Nephron (organoid): ENCODE results near the gene WNT3.

Experiments used
- H3K27ac Mint-ChIP-seq, 3 experiments: 2 replicates each; pipeline ENCODE4 v1.8.0; 2020; ENCODE audit warnings: mixed read lengths in 3 of 3, mild to moderate bottlenecking in 2 of 3, moderate library complexity in 1 of 3
- H3K27me3 Mint-ChIP-seq: 2 replicates; pipeline ENCODE4 v1.8.0; 2021; ENCODE audit warnings: low read depth, mild to moderate bottlenecking, moderate library complexity, mixed read lengths
- H3K36me3 Mint-ChIP-seq: 2 replicates; pipeline ENCODE4 v1.8.0; 2020; ENCODE audit warnings: low read depth, mixed read lengths
- H3K4me1 Mint-ChIP-seq: 2 replicates; pipeline ENCODE4 v1.8.0; 2020; ENCODE audit warnings: mixed read lengths
- H3K4me3 Mint-ChIP-seq, 3 experiments: 2 replicates each; pipeline ENCODE4 v1.8.0; 2020; ENCODE audit warnings: mild to moderate bottlenecking in 3 of 3, mixed read lengths in 3 of 3, moderate library complexity in 2 of 3
- H3K9me3 Mint-ChIP-seq: 2 replicates; pipeline ENCODE4 v1.8.0; 2020; ENCODE audit warnings: mixed read lengths
- CTCF ChIP-seq, 3 experiments: fragments of 200-600 bp; sonication (generic); IDR thresholded peaks; one replicate each; pipeline ENCODE4 v1.5.0; 2021; ENCODE audit warnings: antibody characterized with exemption in 3 of 3; ENCODE audit not compliant: unreplicated experiment in 3 of 3

Gene WNT3

GRCh38 chr17:46809110-46809571 lies 9.4 kb downstream of the WNT3 start:
- TF ChIP-seq CTCF (IDR thresholded peaks at IDR 0.05; ENCODE audit: unreplicated experiment in 3 of 3): no peak
- Mint-ChIP-seq H3K27me3 (peaks cover 25% of the 10 kb centered on the region), H3K9me3 (no peaks in the 10 kb centered on the region)

GRCh38 chr17:46805771-46806170 lies 12.7 kb downstream of the WNT3 start:
- no peak for TF ChIP-seq CTCF (IDR thresholded peaks at IDR 0.05; ENCODE audit: unreplicated experiment in 3 of 3)
- Mint-ChIP-seq H3K27me3 (peaks cover 2% of the 10 kb centered on the region), H3K27ac (no peak overlapping the region), H3K4me3 (no peak overlapping the region), H3K9me3 (no peaks in the 10 kb centered on the region), H3K4me1 (peaks cover under 1% of the 10 kb centered on the region), H3K36me3 (no peaks in the 10 kb centered on the region)

More at GRCh38 chr17:46809110-46809571, 9.4 kb downstream of the WNT3 start:
- Mint-ChIP-seq H3K4me1 (peaks cover 27% of the 10 kb centered on the region), H3K27ac (peak overlapping the region in 1 of 3 experiments; percentile 1), H3K4me3 (no peak overlapping the region), H3K36me3 (no peaks in the 10 kb centered on the region)

- Mint-ChIP-seq H3K27ac (no peak overlapping the region), H3K4me3 (no peak overlapping the region), H3K4me1 (no peaks in the 10 kb centered on the region), H3K27me3 (peaks cover 4% of the 10 kb centered on the region), H3K36me3 (no peaks in the 10 kb centered on the region), H3K9me3 (no peaks in the 10 kb centered on the region)
- no peak for TF ChIP-seq CTCF (IDR thresholded peaks at IDR 0.05; ENCODE audit: unreplicated experiment in 3 of 3)
Measured at GRCh38 chr17:46803544-46803943, 14.9 kb downstream of the WNT3 start.

GRCh38 chr17:46802800-46803199 lies 15.7 kb downstream of the WNT3 start:
- no peak overlapping the region for H3K4me3 Mint-ChIP-seq
- no peak overlapping the region for H3K27ac Mint-ChIP-seq
- H3K4me1 Mint-ChIP-seq: no peaks in the 10 kb centered on the region
- H3K27me3 Mint-ChIP-seq: peaks cover 4% of the 10 kb centered on the region
- H3K36me3 Mint-ChIP-seq: no peaks in the 10 kb centered on the region
- H3K9me3 Mint-ChIP-seq: no peaks in the 10 kb centered on the region
- no peak for TF ChIP-seq CTCF (IDR thresholded peaks at IDR 0.05; ENCODE audit: unreplicated experiment in 3 of 3)

- TF ChIP-seq CTCF (IDR thresholded peaks at IDR 0.05; ENCODE audit: unreplicated experiment in 3 of 3): no peak
- no peaks in the 10 kb centered on the region for H3K36me3 Mint-ChIP-seq
- H3K4me3 Mint-ChIP-seq: no peak overlapping the region
- peaks cover 20% of the 10 kb centered on the region for H3K27me3 Mint-ChIP-seq
- H3K27ac Mint-ChIP-seq: no peak overlapping the region
- H3K4me1 Mint-ChIP-seq: no peaks in the 10 kb centered on the region
- no peaks in the 10 kb centered on the region for H3K9me3 Mint-ChIP-seq
Measured at GRCh38 chr17:46800573-46800972, 17.9 kb downstream of the WNT3 start.

GRCh38 chr17:46796956-46797530 lies 21.4 kb downstream of the WNT3 start:
- TF ChIP-seq CTCF (IDR thresholded peaks at IDR 0.05; ENCODE audit: unreplicated experiment in 3 of 3): no peak
- H3K9me3 Mint-ChIP-seq: no peaks in the 10 kb centered on the region
- H3K27ac Mint-ChIP-seq: no peak overlapping the region
- H3K4me1 Mint-ChIP-seq: no peaks in the 10 kb centered on the region
- no peak overlapping the region for H3K4me3 Mint-ChIP-seq
- H3K36me3 Mint-ChIP-seq: no peaks in the 10 kb centered on the region
- peaks cover 33% of the 10 kb centered on the region for H3K27me3 Mint-ChIP-seq
